ENCODE measurements around the gene CYP2A6. TPM values are rescaled to one million over a fixed set of nuclear protein-coding genes. Genes with fewer than 3 reads are reported as not detected.

Gene CYP2A6
- total RNA-seq, 1 experiment from 2014 or later = 0.28 TPM

- H3K18ac ChIP-seq (ENCODE audit: insufficient read length, low read depth, low read length) = peak overlapping the region; percentile 80
- Mint-ChIP-seq H3K9me3 (no peaks in the 10 kb centered on the region; a peak in 2 of 5 replicates), H3K4me3 (peak overlapping the region; percentile 93 to 96), H3K27me3 (ENCODE audit: low read depth) (no peaks in the 10 kb centered on the region; the same call in none of the 2 replicates), H3K4me1 (peaks cover 40 to 52% of the 10 kb centered on the region in 2 experiments), H3K27ac (peak overlapping the region; percentile 94 to 98 (median 95)), H3K36me3 (ENCODE audit: insufficient read depth in 1 of 3, low read depth in 3 of 3) (peaks cover 16 to 41% (median 40%) of the 10 kb centered on the region in 3 experiments; a peak in 6 of 7 replicates)
- H3K14ac ChIP-seq (ENCODE audit: insufficient read depth, low read length) = peak overlapping the region; percentile 62
- no peak for TF ChIP-seq CTCF (conservative IDR thresholded peaks at IDR 0.05)
- H4K20me1 ChIP-seq (ENCODE audit: control insufficient read depth, insufficient read depth, insufficient read length) = peaks cover 2% of the 10 kb centered on the region
- H3K4me1 ChIP-seq (ENCODE audit: insufficient read depth, low read length) = peaks cover 4% of the 10 kb centered on the region; the same call in 1 of the 2 replicates
- peaks cover 9% of the 10 kb centered on the region for H3K23me2 ChIP-seq (ENCODE audit: insufficient read length, low read depth, low read length, poor library complexity, severe bottlenecking)
- H4K8ac ChIP-seq (replicated peaks; ENCODE audit: insufficient read length, low read depth, low read length) = no peak overlapping the region
- H2BK20ac ChIP-seq (ENCODE audit: low read depth, low read length, poor library complexity, severe bottlenecking) = no peak overlapping the region
- no peaks in the 10 kb centered on the region for H3K9me3 ChIP-seq (ENCODE audit: control insufficient read depth, low read depth, low read length)
- H3K56ac ChIP-seq (ENCODE audit: insufficient read length, low read depth, low read length) = no peak overlapping the region
- no peak for DNase-seq
- H2BK12ac ChIP-seq (ENCODE audit: insufficient read length, low read depth, low read length) = no peak overlapping the region
- no peak overlapping the region for H4K5ac ChIP-seq (ENCODE audit: insufficient read length, low read depth, low read length)
- H3T11ph ChIP-seq (ENCODE audit: low read length) = no peak overlapping the region
- H3K4ac ChIP-seq (ENCODE audit: low read depth, low read length) = no peak overlapping the region
- H3K23ac ChIP-seq (ENCODE audit: insufficient read length, low read depth, low read length) = no peak overlapping the region
- peak overlapping the region; percentile 87 for H3K9ac ChIP-seq (ENCODE audit: extremely low read depth, insufficient read length, low read length)
- no peak overlapping the region for H2BK15ac ChIP-seq (ENCODE audit: low read depth, low read length)
- peaks cover 22% of the 10 kb centered on the region; the same call in 1 of the 2 replicates for H3K79me2 ChIP-seq (ENCODE audit: insufficient read depth, low read length)
- no CpG with 5 or more reads among the region's 40 CpGs for WGBS (ENCODE audit: extremely low coverage, insufficient read length, low lambda C conversion rate)
- peaks cover 8% of the 10 kb centered on the region for H3K79me1 ChIP-seq (ENCODE audit: insufficient read depth, low read depth, low read length, poor library complexity, severe bottlenecking)
- H2AFZ ChIP-seq (ENCODE audit: low read length) = no peak overlapping the region
- no peak overlapping the region for H4K91ac ChIP-seq (ENCODE audit: insufficient read length, low read depth, low read length)
- no peak overlapping the region for H2AK5ac ChIP-seq (ENCODE audit: insufficient read length, low read length)
- H2BK120ac ChIP-seq (ENCODE audit: low read depth, low read length, poor library complexity, severe bottlenecking) = no peak overlapping the region
- H3K27ac ChIP-seq (ENCODE audit: insufficient read length, low read depth, low read length) = no peak overlapping the region
- no peak overlapping the region for H2BK5ac ChIP-seq (ENCODE audit: insufficient read length, low read length)
- no peaks in the 10 kb centered on the region for H3K27me3 ChIP-seq (ENCODE audit: insufficient read depth, low read length)
- peak overlapping the region; percentile 82 for H3K4me2 ChIP-seq (ENCODE audit: insufficient read depth, insufficient read length, low read length)
Observed at GRCh38 chr19:40799558-40800338, 50.5 kb downstream of the CYP2A6 start.
